Body of pancreas (tissue), 4 donors: ENCODE results near the gene KRTAP9-9.
"Not testable (repeated sequence)": the region's sequence is repeated elsewhere in the genome, so short reads cannot be mapped to it uniquely, and the experiment has no call there.

Experiments
- POLR2A ChIP-seq, 3 donors: fragments of 450-650 bp; IDR thresholded peaks; one replicate each; pipeline ENCODE4 v1.6.1; 2016; ENCODE audit warnings: antibody characterized with exemption in 3 of 3, mild to moderate bottlenecking in 2 of 3
- TF ChIP-seq, protein P1 (sequence below), 7 experiments: fragments of 450-650 bp in 4 of 7; fragments of 200-600 bp in 3 of 7; sonication (generic) in 3 of 7; IDR thresholded peaks; one replicate each; pipeline ENCODE4 v1.5.1; 2016 to 2019; ENCODE audit warnings: antibody characterized with exemption in 7 of 7

DNA sequence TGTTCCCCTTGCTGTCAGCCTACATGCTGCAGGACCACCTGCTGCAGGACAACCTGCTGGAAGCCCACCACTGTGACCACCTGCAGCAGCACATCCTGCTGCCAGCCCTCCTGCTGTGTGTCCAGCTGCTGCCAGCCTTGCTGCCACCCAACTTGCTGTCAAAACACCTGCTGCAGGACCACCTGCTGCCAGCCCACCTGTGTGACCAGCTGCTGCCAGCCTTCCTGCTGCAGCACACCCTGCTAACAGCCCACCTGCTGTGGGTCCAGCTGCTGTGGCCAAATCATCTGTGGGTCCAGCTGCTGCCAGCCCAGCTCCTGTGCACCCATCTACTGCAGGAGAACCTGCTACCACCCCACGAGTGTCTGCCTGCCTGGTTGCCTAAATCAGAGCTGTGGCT lies 16.1 kb downstream of the KRTAP9-9 start:
- TF ChIP-seq POLR2A (IDR thresholded peaks at IDR 0.05), result not testable (repeated sequence)
- TF ChIP-seq, protein P1, sequence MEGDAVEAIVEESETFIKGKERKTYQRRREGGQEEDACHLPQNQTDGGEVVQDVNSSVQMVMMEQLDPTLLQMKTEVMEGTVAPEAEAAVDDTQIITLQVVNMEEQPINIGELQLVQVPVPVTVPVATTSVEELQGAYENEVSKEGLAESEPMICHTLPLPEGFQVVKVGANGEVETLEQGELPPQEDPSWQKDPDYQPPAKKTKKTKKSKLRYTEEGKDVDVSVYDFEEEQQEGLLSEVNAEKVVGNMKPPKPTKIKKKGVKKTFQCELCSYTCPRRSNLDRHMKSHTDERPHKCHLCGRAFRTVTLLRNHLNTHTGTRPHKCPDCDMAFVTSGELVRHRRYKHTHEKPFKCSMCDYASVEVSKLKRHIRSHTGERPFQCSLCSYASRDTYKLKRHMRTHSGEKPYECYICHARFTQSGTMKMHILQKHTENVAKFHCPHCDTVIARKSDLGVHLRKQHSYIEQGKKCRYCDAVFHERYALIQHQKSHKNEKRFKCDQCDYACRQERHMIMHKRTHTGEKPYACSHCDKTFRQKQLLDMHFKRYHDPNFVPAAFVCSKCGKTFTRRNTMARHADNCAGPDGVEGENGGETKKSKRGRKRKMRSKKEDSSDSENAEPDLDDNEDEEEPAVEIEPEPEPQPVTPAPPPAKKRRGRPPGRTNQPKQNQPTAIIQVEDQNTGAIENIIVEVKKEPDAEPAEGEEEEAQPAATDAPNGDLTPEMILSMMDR (IDR thresholded peaks at IDR 0.05), result not testable (repeated sequence)
